AG09319 (cell line): ENCODE measurements around the gene MUC4.

Source experiments
- DNase-seq: peaks from one replicate; pipeline ENCODE4 v3.0.0-alpha.2; 2010; ENCODE audit warnings: low read depth; ENCODE audit errors: extremely low read depth
- CTCF ChIP-seq: IDR thresholded peaks from 2 replicates; pipeline ENCODE4 v1.5.1; 2011; ENCODE audit warnings: low read depth, mild to moderate bottlenecking, inconsistent platforms, low read length, moderate library complexity

The MUC4 gene

GRCh38 chr3:195761567-195762248, 50.0 kb downstream of the MUC4 start:
- TF ChIP-seq CTCF = no peak
- no peak for DNase-seq

- no peak for TF ChIP-seq CTCF
- DNase-seq = no peak
Measured at GRCh38 chr3:195761123-195761566, 50.6 kb downstream of the MUC4 start.

GRCh38 chr3:195760345-195761122, 51.2 kb downstream of the MUC4 start:
- no peak for TF ChIP-seq CTCF
- DNase-seq = no peak

GRCh38 chr3:195758721-195759353, 52.9 kb downstream of the MUC4 start:
- no peak for TF ChIP-seq CTCF
- no peak for DNase-seq

- TF ChIP-seq CTCF = no peak
- DNase-seq = no peak
Measured at GRCh38 chr3:195757827-195758226, 53.9 kb downstream of the MUC4 start.

- no peak for DNase-seq
- TF ChIP-seq CTCF = no peak
Measured at GRCh38 chr3:195757438-195757770, 54.3 kb downstream of the MUC4 start.
